Vagina (tissue), 2 donors: ENCODE measurements around the gene JMJD7. TPM values are rescaled to one million over a fixed set of nuclear protein-coding genes. Genes with fewer than 3 reads are reported as not detected.

ENCODE experiments used
- DNase-seq, 2 donors: peaks; one replicate each; pipeline ENCODE4 v3.0.0-alpha.2; 2017; ENCODE audit errors: extremely low spot score in 2 of 2
- H3K27ac ChIP-seq: fragments of 200-600 bp; sonication (generic); one replicate; pipeline ENCODE4 v1.5.1; 2019
- H3K27me3 ChIP-seq: fragments of 200-600 bp; sonication (generic); one replicate; pipeline ENCODE4 v1.5.1; 2019
- H3K36me3 ChIP-seq, 2 donors: fragments of 200-600 bp; sonication (generic); one replicate each; pipeline ENCODE4 v1.5.1; 2017 to 2019
- H3K4me1 ChIP-seq: fragments of 200-600 bp; sonication (generic); one replicate; pipeline ENCODE4 v1.5.1; 2019
- H3K4me3 ChIP-seq, 2 donors: fragments of 200-600 bp; sonication (generic); 1 replicate in 1 of 2; 2 replicates in 1 of 2; pipeline ENCODE4 v1.5.1; 2016 to 2019
- H3K9me3 ChIP-seq: fragments of 200-600 bp; sonication (generic); one replicate; pipeline ENCODE4 v1.5.1; 2019
- POLR2A ChIP-seq, 2 donors: fragments of 450-650 bp; IDR thresholded peaks; one replicate each; pipeline ENCODE4 v1.6.1; 2017; ENCODE audit warnings: antibody characterized with exemption in 2 of 2, mild to moderate bottlenecking in 2 of 2, moderate library complexity in 2 of 2
- POLR2AphosphoS5 ChIP-seq, 2 donors: sonication (generic); formaldehyde crosslinking; IDR thresholded peaks; one replicate each; pipeline ENCODE4 v1.9.0; 2017; ENCODE audit warnings: antibody characterized with exemption in 2 of 2, mild to moderate bottlenecking in 2 of 2, low read depth in 1 of 2; ENCODE audit not compliant: insufficient read depth in 1 of 2
- intact Hi-C: fragments of 100-400 bp; cut with DNase I; formaldehyde crosslinking; loops from one replicate; pipeline ENCODE4 v1.15.1; 2023
- total RNA-seq: library from RNA; depleted of rRNA; stranded (reverse); fragments of >200 nt; gene quantifications from one replicate; pipeline ENCODE4 v1.2.3, GENCODE V29; 2016
- TF ChIP-seq, protein P1 (sequence below), 3 experiments: fragments of 450-650 bp in 2 of 3; fragments of 200-600 bp in 1 of 3; sonication (generic) in 1 of 3; IDR thresholded peaks; one replicate each; pipeline ENCODE4 v1.5.1; 2017 to 2019; ENCODE audit warnings: antibody characterized with exemption in 3 of 3, mild to moderate bottlenecking in 2 of 3, moderate library complexity in 2 of 3

The JMJD7 gene
- total RNA-seq, 1 donor from 2014 or later: 26.3 TPM

DNA sequence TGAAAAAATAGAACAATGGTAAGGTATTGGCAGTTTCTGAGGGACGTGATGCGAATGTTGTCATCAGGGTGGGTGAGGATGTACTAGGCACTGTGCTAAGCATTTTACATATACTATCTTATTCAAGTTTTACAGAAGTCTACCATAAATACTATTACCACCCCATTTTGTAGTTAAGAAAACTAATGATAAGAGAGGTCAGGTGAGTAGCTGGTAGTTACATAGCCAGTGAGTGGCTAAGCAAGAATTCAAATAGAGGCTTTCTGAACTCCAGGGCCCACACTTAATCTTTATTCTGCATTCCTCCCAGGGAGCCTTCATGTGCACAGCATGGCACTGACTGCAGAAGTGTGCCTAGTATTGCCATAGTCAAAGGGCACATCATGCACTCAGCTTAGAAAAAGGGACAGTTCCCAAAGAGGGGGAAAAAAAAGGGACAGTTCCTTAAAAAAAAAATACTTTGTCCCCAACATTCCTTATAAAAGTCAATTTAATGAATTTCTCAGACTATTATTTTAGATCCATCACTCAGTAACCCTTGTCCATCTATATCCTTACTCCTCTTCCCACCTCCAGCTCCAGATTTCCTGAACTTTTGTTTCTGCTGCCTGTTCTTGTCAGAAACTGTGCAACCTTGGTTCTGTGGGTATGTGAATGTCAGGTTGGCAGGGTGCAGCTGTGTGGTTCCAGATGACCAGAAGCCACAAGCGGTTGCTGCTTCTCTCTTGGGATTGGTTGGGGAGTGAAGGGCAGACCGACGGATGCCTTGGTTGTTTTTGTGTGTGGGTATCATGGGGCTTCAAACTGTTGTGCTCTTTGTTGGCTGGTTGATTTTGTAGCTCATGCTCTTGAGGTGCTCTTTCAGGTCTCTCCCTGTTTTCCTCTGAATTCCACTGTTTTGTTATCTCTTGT is 45.3 kb upstream of the JMJD7 start:
- no peak overlapping the region for H3K27ac ChIP-seq
- H3K4me1 ChIP-seq: peaks cover 44% of the 10 kb centered on the region
- DNase-seq: no peak
- no peaks in the 10 kb centered on the region for H3K36me3 ChIP-seq
- H3K9me3 ChIP-seq: no peaks in the 10 kb centered on the region
- no peaks in the 10 kb centered on the region for H3K27me3 ChIP-seq
- no peak for TF ChIP-seq POLR2A (IDR thresholded peaks at IDR 0.05)
- no peak overlapping the region for H3K4me3 ChIP-seq
- intact Hi-C loops: no loop called here

DNA sequence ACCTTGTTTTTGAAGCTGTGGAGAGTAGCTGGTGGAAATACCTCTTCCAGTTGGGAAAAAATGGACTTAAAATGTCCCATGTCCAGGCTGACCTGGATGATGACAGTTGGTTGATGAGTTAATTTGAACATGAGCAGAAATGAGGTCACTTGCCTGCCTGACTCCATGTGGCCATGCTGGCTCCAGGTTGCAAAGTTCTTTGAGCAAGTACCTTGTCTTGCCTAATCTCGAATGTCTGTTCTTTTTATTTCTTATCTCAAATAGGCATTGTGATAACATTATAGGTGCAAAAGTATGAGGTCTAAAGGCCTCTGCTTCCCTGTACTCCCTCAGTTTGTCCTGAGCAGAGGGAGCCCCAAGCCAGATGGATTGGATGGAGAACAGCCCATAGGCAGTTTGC is 44.6 kb upstream of the JMJD7 start:
- intact Hi-C loops: no loop called here
- TF ChIP-seq POLR2AphosphoS5 (IDR thresholded peaks at IDR 0.05; ENCODE audit: insufficient read depth in 1 of 2, low read depth in 1 of 2) (no peak), POLR2A (IDR thresholded peaks at IDR 0.05) (no peak)
- TF ChIP-seq, protein P1, sequence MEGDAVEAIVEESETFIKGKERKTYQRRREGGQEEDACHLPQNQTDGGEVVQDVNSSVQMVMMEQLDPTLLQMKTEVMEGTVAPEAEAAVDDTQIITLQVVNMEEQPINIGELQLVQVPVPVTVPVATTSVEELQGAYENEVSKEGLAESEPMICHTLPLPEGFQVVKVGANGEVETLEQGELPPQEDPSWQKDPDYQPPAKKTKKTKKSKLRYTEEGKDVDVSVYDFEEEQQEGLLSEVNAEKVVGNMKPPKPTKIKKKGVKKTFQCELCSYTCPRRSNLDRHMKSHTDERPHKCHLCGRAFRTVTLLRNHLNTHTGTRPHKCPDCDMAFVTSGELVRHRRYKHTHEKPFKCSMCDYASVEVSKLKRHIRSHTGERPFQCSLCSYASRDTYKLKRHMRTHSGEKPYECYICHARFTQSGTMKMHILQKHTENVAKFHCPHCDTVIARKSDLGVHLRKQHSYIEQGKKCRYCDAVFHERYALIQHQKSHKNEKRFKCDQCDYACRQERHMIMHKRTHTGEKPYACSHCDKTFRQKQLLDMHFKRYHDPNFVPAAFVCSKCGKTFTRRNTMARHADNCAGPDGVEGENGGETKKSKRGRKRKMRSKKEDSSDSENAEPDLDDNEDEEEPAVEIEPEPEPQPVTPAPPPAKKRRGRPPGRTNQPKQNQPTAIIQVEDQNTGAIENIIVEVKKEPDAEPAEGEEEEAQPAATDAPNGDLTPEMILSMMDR (IDR thresholded peaks at IDR 0.05): no peak
- H3K9me3 ChIP-seq: no peaks in the 10 kb centered on the region
- no peak overlapping the region for H3K27ac ChIP-seq
- no peaks in the 10 kb centered on the region for H3K27me3 ChIP-seq
- H3K4me3 ChIP-seq: no peak overlapping the region
- DNase-seq: no peak
- H3K4me1 ChIP-seq: peaks cover 38% of the 10 kb centered on the region
- H3K36me3 ChIP-seq: no peaks in the 10 kb centered on the region

DNA sequence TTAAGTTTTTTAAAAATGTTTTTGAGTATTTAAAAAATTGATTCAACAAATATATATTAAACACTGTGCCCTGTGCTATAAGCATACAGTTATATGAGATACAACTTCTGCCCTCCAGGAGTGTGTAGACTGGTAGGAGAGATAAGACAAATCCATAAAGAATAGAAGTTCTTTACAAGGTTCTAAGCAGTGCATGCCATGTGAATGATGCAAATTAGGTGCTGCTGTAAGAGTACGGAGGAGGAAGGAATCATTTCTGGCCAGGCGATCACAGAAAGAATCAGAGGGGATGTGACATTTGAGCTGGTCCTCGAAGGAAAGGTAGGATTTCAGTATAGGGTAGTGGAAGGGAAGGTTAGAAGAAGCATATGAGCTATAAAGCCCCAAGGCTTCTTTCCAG is 39.6 kb upstream of the JMJD7 start:
- no peak for DNase-seq
- Histone ChIP-seq H3K4me1 (peaks cover 46% of the 10 kb centered on the region), H3K27ac (no peak overlapping the region), H3K36me3 (no peaks in the 10 kb centered on the region), H3K4me3 (no peak overlapping the region), H3K27me3 (no peaks in the 10 kb centered on the region), H3K9me3 (no peaks in the 10 kb centered on the region)
- TF ChIP-seq POLR2A (IDR thresholded peaks at IDR 0.05) (no peak), POLR2AphosphoS5 (IDR thresholded peaks at IDR 0.05; ENCODE audit: insufficient read depth in 1 of 2, low read depth in 1 of 2) (no peak)
- TF ChIP-seq, protein P1 (IDR thresholded peaks at IDR 0.05): no peak
- intact Hi-C loops: no loop called here

DNA sequence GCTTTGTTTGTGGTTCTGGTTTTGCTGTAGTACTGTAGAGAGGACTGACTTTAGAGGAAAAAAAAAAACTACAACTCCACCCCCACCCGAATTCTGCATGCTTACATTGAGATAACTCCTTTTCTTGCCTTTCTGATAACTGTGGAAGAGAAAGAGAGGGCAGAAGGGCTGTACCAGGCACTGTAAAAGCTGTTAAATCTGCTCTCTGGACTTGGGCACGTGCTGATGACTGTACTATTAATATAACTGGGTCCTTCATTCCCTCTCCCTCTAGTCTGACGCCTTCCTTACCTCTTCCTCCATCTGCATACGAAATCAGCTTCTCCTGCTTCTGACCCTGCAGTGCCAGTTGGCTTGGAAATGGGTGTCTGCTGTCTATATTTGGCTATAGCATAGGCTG is 38.7 kb upstream of the JMJD7 start:
- no peak for DNase-seq
- H3K27me3 ChIP-seq: no peaks in the 10 kb centered on the region
- no peak overlapping the region for H3K4me3 ChIP-seq
- no peaks in the 10 kb centered on the region for H3K9me3 ChIP-seq
- TF ChIP-seq, protein P1 (IDR thresholded peaks at IDR 0.05): no peak
- TF ChIP-seq POLR2AphosphoS5 (IDR thresholded peaks at IDR 0.05; ENCODE audit: insufficient read depth in 1 of 2, low read depth in 1 of 2) (no peak), POLR2A (IDR thresholded peaks at IDR 0.05) (no peak)
- no peaks in the 10 kb centered on the region for H3K36me3 ChIP-seq
- intact Hi-C loops: no loop called here
- peaks cover 52% of the 10 kb centered on the region for H3K4me1 ChIP-seq
- H3K27ac ChIP-seq: no peak overlapping the region

DNA sequence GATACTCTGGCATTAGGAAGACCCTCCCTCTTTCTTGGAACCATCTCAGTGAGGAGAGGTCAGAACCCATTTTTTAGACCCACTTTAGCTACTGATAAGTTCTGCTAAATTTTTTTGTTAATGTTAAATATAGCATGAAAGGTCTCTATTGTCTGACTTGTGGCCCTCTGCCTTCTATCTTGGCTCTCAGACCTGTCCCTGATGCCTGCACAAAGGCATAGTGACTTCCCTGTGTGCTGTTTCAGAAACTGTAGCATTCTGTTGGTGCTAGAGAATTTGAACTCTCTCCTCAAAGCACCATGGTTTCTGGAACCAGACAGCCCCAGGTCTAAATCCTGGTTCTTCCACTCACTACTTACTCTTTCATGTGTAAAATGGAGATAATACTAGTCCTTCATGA is 38.2 kb upstream of the JMJD7 start:
- H3K4me1 ChIP-seq: peaks cover 56% of the 10 kb centered on the region

More for the DNA sequence above, 38.2 kb upstream of the JMJD7 start:
- Histone ChIP-seq H3K4me3 (no peak overlapping the region), H3K27me3 (no peaks in the 10 kb centered on the region), H3K27ac (no peak overlapping the region), H3K9me3 (no peaks in the 10 kb centered on the region), H3K36me3 (no peaks in the 10 kb centered on the region)
- no peak for DNase-seq
- TF ChIP-seq POLR2AphosphoS5 (IDR thresholded peaks at IDR 0.05; ENCODE audit: insufficient read depth in 1 of 2, low read depth in 1 of 2) (no peak), POLR2A (IDR thresholded peaks at IDR 0.05) (no peak)
- TF ChIP-seq, protein P1 (IDR thresholded peaks at IDR 0.05): no peak
- intact Hi-C loops: no loop called here
